Activated CD8-positive, alpha-beta memory T cell treated with anti-CD3 and anti-CD28 coated beads for 24 hours (primary cell): Measurements from ENCODE around the gene PTCRA.

Experiments used
- DNase-seq: peaks from one replicate; pipeline ENCODE4 v3.0.0-alpha.2; 2020

The PTCRA gene

GRCh38 chr6:42974919-42975505 lies 59.2 kb downstream of the PTCRA start:
- DNase-seq: no peak
